Activated naive CD4-positive, alpha-beta T cell (primary cell): Measurements from ENCODE around the gene TMEM217.

Experiments
- DNase-seq, 4 experiments: peaks; one replicate each; lab custom pipeline; 2025; lab: John Stamatoyannopoulos, UW

Gene TMEM217

GRCh38 chr6:37244430-37245310 lies 13.3 kb downstream of the TMEM217 start:
- no peak for DNase-seq

- DNase-seq: no peak
Measured at GRCh38 chr6:37243816-37244370, 14.1 kb downstream of the TMEM217 start.

DNA sequence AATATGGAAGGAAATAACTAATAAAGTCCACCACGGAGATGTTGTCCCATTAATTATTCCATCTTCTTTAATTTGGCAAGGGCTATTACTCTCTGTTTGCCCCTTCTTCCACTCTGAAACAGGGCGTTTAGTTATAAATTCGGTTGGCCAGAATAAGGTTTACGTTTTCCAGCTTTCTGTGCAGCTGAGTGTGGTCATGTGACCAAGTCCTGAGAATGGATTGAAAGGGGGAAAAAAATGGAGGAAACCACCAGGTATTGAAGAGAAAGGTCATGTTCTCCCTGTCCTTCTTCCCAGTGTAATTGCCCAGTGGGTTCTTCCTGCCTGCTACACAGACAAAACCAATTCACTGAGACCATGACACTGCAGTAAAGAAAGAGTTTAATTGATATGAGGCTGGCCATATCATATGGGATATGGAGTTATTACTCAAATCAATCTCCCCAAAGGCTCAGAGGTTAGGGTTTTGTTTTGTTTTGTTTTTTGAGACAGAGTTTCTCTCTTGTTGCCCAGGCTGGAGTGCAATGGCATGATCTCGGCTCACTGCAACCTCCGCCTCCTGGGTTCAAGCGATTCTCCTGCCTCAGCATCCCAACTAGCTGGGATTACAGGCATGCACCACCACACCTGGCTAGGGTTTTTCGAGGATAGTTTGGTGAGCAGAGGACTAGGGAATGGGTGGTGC lies 14.7 kb downstream of the TMEM217 start:
- no peak for DNase-seq

GRCh38 chr6:37242429-37243052 lies 15.4 kb downstream of the TMEM217 start:
- no peak for DNase-seq

- no peak for DNase-seq
Measured at GRCh38 chr6:37241775-37242428, 16.0 kb downstream of the TMEM217 start.

DNA sequence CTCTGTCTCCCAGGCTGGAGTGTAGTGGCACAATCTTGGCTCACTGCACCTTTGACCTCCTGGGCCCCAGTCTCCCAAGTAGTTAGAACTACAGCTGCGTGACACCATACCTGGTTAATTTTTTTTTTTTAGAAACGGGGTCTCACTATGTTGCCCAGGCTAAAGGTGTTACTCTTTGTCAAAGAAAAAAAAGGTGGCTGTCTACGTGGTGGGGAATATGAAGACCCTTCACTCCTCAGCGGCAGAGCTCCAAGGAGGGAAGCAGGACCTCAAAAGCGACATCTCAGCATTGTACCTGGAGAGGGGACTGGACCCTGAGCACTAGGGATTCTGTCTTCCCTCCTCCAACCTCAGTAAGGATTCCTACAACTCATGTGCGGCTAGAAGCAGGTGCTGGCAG lies 16.8 kb downstream of the TMEM217 start:
- DNase-seq: no peak

DNA sequence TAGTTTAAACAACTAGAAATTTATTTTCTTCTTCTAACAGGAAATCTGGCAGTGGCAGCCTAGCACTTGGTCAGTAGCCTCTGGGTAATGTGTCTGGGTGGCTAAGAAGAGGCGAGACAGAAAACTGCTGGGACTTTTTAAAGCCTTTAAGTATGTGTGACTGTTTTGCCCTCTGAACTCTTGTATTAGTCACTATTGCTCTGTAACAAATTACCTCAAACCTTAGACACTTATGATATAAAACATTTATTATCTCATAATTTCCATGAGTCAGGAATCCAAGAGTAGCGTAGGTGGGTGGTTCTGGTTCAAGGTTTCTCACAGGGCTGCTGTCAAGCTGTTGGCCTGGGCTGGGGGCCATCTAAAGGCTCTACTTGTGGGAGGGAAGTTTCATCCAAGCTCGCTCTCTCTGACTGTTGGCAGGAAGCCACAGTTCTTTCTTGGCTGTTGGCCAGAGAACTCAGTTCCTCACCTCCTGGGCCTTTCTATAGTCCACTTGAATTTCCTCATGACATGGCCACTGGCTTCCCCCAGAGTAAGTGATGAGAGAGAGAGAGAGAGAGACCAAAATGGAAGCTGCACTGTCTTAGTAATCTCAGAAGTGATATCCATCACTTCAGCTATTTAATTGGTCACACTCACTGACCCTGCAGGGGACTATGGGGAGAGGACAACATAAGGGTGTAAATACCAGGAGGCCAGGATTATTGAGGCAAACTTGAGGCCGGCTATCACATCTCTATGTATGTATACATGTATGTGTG lies 17.8 kb downstream of the TMEM217 start:
- peak; percentile 14 to 35 (median 22) for DNase-seq

DNA sequence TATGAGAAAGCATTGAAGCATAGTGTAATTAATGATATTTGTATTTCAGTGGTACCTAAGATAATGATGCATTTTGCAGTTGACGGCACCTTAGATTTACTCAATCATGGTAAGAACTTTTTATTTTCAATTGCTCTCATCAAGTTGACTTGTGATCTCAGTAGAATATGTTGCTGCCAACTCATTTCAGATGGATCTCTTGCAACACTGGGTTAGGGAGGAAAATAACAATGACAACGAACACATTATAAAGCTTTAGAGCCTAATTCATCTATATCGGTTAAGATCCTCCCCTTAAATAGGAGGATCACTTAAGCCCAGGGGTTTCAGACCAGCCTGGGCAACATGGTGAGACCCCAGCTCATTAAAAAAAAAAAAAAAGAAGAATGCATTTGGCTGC lies 18.4 kb downstream of the TMEM217 start:
- no peak for DNase-seq

- no peak for DNase-seq
Measured at GRCh38 chr6:37238381-37238780, 19.6 kb downstream of the TMEM217 start.

DNA sequence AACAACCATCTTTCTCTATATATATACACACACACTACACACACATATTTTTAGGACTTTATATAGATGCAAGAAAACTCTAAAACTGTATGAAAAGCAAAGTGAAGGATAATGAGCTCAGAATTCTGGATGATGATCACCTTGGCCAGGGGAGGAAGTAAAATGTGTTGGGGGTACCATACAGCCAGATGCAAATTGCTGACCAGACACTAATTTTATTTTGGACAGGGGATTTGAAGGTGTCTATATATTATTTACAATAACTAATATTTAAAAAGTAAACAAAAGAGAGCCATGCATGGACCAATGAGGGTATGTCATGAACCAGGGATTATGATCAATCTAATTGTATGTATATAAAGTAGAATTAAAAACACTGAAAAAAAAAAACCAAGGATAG lies 20.2 kb downstream of the TMEM217 start:
- DNase-seq: no peak

DNA sequence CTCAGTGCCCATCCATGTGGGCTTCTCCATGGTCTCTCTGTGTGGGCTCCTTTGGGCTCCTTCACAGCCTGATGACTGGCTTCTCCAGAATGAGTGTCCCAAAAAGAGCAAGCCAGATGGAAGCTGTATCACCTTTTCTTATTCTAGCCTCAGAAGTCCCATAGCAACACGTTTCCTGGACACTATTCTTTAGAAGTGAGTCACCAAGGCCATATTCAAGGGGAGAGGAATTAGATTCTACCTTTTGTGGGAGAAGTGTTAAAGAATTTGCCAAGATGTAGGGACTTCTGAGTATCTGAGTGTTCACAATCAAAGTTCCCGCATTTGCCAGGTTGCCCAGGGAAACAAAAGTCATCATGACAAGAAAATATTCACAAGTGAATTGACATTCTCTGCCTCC lies 21.0 kb downstream of the TMEM217 start:
- no peak for DNase-seq

DNA sequence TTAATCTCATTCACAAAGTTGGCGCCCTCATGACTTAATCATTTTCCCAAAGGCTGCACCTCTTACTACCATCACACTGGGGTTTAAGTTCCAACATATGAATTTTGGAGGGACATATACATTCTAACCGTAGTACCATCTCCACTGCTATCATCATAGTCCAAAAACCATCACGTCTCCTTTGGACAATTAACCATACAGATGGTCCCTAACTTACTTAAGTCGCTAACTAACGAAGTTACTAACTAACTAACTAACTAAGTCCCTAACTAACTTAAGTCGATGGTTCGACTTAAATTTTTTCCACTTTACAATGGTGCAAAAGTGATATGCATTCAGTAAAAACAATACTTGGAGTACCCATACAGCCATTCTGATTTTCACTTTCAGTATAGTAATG lies 24.4 kb downstream of the TMEM217 start:
- DNase-seq: no peak

DNA sequence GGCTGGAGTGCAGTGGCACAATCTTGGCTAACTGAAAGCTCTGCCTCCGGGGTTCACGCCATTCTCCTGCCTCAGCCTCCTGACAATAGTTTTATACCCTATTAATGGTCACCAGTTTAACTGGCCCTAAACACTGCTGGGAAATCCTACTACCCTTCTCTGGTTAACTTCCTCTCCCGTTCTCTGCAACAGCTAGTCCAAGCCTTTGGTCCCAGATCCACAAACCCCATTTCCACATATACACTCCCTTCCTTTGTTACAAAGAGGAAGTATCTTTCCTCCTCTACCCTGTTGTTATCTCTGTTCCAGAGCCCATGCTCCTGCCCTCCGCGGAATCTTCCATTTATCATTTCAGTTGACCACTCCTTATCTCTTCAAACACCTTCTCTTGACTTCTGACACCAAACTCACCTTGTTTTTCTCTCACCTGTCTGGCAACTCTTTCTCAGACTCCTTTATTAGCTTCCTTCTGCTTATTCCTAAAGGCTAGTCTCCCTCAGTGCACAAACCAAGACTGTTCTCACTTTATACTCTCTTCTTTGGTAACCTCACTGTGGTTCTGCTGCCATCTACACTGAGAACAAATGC lies 25.4 kb downstream of the TMEM217 start:
- no peak for DNase-seq

GRCh38 chr6:37230104-37230503 lies 27.8 kb downstream of the TMEM217 start:
- no peak for DNase-seq

GRCh38 chr6:37225350-37226169 lies 32.4 kb downstream of the TMEM217 start:
- DNase-seq: no peak

GRCh38 chr6:37222992-37223391 lies 35.0 kb downstream of the TMEM217 start:
- no peak for DNase-seq

DNA sequence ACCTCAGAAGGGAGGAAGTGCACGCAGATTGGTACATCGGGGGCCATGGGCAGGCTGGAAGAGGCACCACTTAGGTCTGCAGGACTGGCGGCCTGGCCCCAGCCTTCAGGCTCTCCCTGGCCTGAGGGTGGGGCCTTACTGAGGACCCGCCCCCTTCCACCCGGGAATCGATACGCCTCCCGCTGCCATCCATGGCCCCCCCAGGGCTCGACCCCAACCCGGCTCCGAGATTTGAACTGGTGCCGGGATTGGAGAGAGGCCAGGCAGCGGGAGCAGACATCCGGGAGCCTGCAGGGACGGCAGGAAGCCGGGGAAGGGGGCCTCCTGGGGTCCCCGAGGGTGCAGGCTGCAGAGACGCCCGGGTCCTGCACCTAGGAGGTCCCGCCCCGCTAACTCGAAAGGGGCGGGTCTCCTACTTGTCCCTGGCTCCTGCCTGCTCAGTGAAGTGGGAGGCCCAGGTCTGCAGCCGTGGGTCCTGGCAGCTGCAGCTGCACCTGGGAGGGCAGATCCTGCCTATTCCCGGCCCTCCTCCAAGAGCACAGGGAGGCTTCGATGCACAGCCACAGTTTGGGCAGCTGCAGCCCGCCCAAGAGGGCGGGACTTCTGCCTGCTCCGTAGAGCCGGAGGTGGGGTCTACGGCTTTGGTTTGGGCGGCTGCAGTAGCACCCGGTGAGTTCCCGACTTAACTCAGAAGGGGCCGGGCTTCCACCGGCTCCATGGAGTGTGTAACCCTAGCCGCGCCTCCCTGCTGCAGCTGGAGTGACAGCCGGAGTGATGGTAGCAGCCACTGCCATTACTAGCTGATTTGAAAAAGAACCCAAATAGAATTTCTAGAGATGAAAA lies 35.6 kb downstream of the TMEM217 start:
- DNase-seq: peak; percentile 12 to 58 (median 16)

DNA sequence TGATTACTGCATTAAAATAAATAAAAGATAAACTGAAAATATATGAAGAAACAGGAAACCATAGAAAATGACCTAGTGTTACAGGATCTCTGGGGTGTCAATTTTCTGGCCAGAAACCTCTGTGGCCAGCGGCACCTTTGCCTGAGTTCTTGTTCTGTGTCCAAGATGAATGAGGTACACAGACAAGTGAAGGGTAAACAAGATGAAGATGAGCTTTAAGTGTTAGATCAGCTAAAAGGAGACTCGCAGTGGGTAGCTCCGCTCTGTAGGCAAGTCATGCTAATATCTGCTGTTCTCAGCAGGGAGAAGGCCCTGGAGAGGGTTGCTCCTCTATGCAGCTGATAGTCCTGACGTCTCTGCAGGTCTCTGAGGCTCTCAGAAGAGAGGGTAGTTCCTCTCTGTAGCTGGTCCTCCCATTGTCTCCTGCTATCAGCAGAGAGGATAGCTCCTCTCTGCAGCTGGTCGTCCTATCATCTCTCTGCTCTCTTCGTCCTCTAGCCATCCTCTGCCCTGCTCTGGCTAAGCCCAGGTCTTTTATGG lies 36.3 kb downstream of the TMEM217 start:
- no peak for DNase-seq

DNA sequence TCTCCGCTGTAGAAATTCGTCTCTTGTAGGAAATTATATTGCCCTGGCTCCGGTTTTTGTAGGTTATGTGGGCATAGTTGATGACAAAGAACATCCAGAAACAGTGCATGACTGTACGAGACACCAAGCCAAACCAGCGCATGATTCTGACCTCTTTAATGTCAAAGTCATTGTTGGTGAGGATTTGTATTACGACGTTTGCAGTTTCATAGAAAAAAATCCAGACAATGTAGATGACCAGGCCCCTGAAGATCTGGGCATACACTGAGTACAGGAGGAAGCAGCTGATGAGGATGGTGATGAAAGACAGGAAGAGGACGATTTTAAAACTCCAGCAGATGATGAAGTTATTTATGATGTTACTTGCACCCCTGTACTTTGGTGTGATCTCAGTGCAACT lies 39.4 kb downstream of the TMEM217 start:
- no peak for DNase-seq
